HepG2 (cell line): ENCODE results near the gene KAZN. TPM values are rescaled to one million over a fixed set of nuclear protein-coding genes. Genes with fewer than 3 reads are reported as not detected.

ENCODE experiments used
- BRCA1 ChIP-seq: sonication (generic); formaldehyde crosslinking; IDR thresholded peaks from 2 replicates; pipeline ENCODE4 v1.4.0; 2020; ENCODE audit warnings: missing genetic modification reagents
- CBX2 ChIP-seq, 2 experiments: fragments of 200-600 bp in 1 of 2; sonication (generic); formaldehyde crosslinking in 1 of 2; IDR thresholded peaks; 2 replicates each; pipeline versions ENCODE4 v1.7.0 to v1.8.1; 2018 to 2022; ENCODE audit warnings: low read depth in 2 of 2, low read length in 1 of 2, mild to moderate bottlenecking in 1 of 2, missing genetic modification reagents in 1 of 2
- DMAP1 ChIP-seq: IDR thresholded peaks from 2 replicates; pipeline ENCODE4 v1.6.1; 2016
- FLYWCH1 ChIP-seq: sonication (generic); formaldehyde crosslinking; IDR thresholded peaks from 2 replicates; pipeline ENCODE4 v1.8.1; 2023; ENCODE audit warnings: mild to moderate bottlenecking, missing genetic modification reagents
- GTF3A ChIP-seq: sonication (generic); formaldehyde crosslinking; conservative IDR thresholded peaks from 2 replicates; pipeline ENCODE4 v1.4.0; 2020; ENCODE audit warnings: mild to moderate bottlenecking, missing genetic modification reagents
- HDAC2 ChIP-seq: sonication (generic); formaldehyde crosslinking; IDR thresholded peaks from 2 replicates; pipeline ENCODE4 v1.4.0; 2020; ENCODE audit warnings: missing genetic modification reagents
- HDAC6 ChIP-seq: fragments of 200-600 bp; sonication (generic); IDR thresholded peaks from 2 replicates; pipeline ENCODE4 v1.7.0; 2017; ENCODE audit warnings: mild to moderate bottlenecking, antibody characterized with exemption, low read length, low read depth
- HHEX ChIP-seq: IDR thresholded peaks from 2 replicates; pipeline ENCODE4 v1.6.1; 2016; ENCODE audit warnings: control low read depth
- HMGXB4 ChIP-seq, 2 experiments: sonication (generic) in 1 of 2; formaldehyde crosslinking in 1 of 2; IDR thresholded peaks; 2 replicates each; pipeline versions ENCODE4 v1.4.0 to v1.6.1; 2018 to 2020; ENCODE audit warnings: missing genetic modification reagents in 2 of 2, borderline replicate concordance in 1 of 2, low read depth in 1 of 2, mild to moderate bottlenecking in 1 of 2, missing biosample characterization in 1 of 2
- JDP2 ChIP-seq: sonication (generic); formaldehyde crosslinking; IDR thresholded peaks from 2 replicates; pipeline ENCODE4 v1.8.1; 2022; ENCODE audit warnings: missing genetic modification reagents, borderline replicate concordance
- KDM3A ChIP-seq: IDR thresholded peaks from 2 replicates; pipeline ENCODE4 v1.6.1; 2018; ENCODE audit warnings: low read depth, missing compliant biosample characterization
- KLF11 ChIP-seq: IDR thresholded peaks from 2 replicates; pipeline ENCODE4 v1.6.1; 2016; ENCODE audit warnings: missing compliant biosample characterization
- KLF15 ChIP-seq: sonication (generic); formaldehyde crosslinking; IDR thresholded peaks from 2 replicates; pipeline ENCODE4 v1.8.1; 2023; ENCODE audit warnings: borderline replicate concordance, mild to moderate bottlenecking, inconsistent platforms, missing genetic modification reagents, mixed read lengths
- MEIS2 ChIP-seq: sonication (generic); formaldehyde crosslinking; IDR thresholded peaks from 2 replicates; pipeline ENCODE4 v1.9.0; 2021; ENCODE audit warnings: mild to moderate bottlenecking, missing genetic modification reagents
- MYC ChIP-seq: sonication (generic); formaldehyde crosslinking; IDR thresholded peaks from 2 replicates; pipeline ENCODE4 v1.9.0; 2021; ENCODE audit warnings: missing genetic modification reagents, borderline replicate concordance
- NBN ChIP-seq: fragments of 450-650 bp; conservative IDR thresholded peaks from 2 replicates; pipeline ENCODE4 v1.6.1; 2017
- NFKBIZ ChIP-seq: IDR thresholded peaks from 2 replicates; pipeline ENCODE4 v1.6.1; 2018; ENCODE audit warnings: missing genetic modification reagents, missing compliant biosample characterization
- NRL ChIP-seq: sonication (generic); formaldehyde crosslinking; IDR thresholded peaks from 2 replicates; pipeline ENCODE4 v1.5.0; 2020; ENCODE audit warnings: missing genetic modification reagents, mild to moderate bottlenecking, moderate library complexity, borderline replicate concordance
- TAF15 ChIP-seq: fragments of 200-400 bp; formaldehyde crosslinking; IDR thresholded peaks from one replicate; pipeline ENCODE4 v1.6.1; 2018; ENCODE audit warnings: mild to moderate bottlenecking, low read depth, low read length; ENCODE audit not compliant: poor library complexity, severe bottlenecking
- ZBTB46 ChIP-seq: sonication (generic); formaldehyde crosslinking; IDR thresholded peaks from 2 replicates; pipeline ENCODE4 v1.4.0; 2020; ENCODE audit warnings: mild to moderate bottlenecking, missing genetic modification reagents, borderline replicate concordance
- ZFP36L1 ChIP-seq: sonication (generic); formaldehyde crosslinking; IDR thresholded peaks from 2 replicates; pipeline ENCODE4 v1.8.0; 2022; ENCODE audit warnings: mild to moderate bottlenecking, missing genetic modification reagents, moderate library complexity
- ZFP37 ChIP-seq: sonication (generic); formaldehyde crosslinking; IDR thresholded peaks from 2 replicates; pipeline ENCODE4 v1.4.0; 2020; ENCODE audit warnings: missing genetic modification reagents, borderline replicate concordance
- ZKSCAN8 ChIP-seq: IDR thresholded peaks from 2 replicates; pipeline ENCODE4 v1.6.1; 2016; ENCODE audit warnings: borderline replicate concordance, missing genetic modification reagents, missing compliant biosample characterization
- ZNF138 ChIP-seq: sonication (generic); formaldehyde crosslinking; IDR thresholded peaks from 2 replicates; pipeline ENCODE4 v1.5.0; 2020; ENCODE audit warnings: mild to moderate bottlenecking, low read depth, missing genetic modification reagents
- ZNF253 ChIP-seq: sonication (generic); formaldehyde crosslinking; IDR thresholded peaks from 2 replicates; pipeline ENCODE4 v1.8.0; 2022; ENCODE audit warnings: mild to moderate bottlenecking, missing genetic modification reagents, borderline replicate concordance
- ZNF496 ChIP-seq: sonication (generic); formaldehyde crosslinking; IDR thresholded peaks from 2 replicates; pipeline ENCODE4 v1.8.1; 2023; ENCODE audit warnings: mild to moderate bottlenecking, moderate library complexity, missing genetic modification reagents; ENCODE audit not compliant: insufficient replicate concordance
- ZNF556 ChIP-seq: sonication (generic); formaldehyde crosslinking; IDR thresholded peaks from 2 replicates; pipeline ENCODE4 v1.4.0; 2020; ENCODE audit warnings: mild to moderate bottlenecking, missing genetic modification reagents, borderline replicate concordance
- ZNF580 ChIP-seq: IDR thresholded peaks from 2 replicates; pipeline ENCODE4 v1.6.1; 2016; ENCODE audit warnings: low read depth, borderline replicate concordance
- ZNF652 ChIP-seq: IDR thresholded peaks from 2 replicates; pipeline ENCODE4 v1.6.1; 2016; ENCODE audit warnings: low read depth, borderline replicate concordance
- ZNF792 ChIP-seq: IDR thresholded peaks from 2 replicates; pipeline ENCODE4 v1.6.1; 2016
- polyA plus RNA-seq, 8 experiments: library from polyadenylated mRNA; depleted of rRNA in 3 of 8; stranded (reverse) in 7 of 8; unstranded in 1 of 8; fragments of >200 nt; fragmentation: Illumina TruSeq in 4 of 8; extraction: Trizol in 4 of 8; gene quantifications; 2 replicates each; pipeline versions ENCODE4 v1.2.1 to v1.2.3, GENCODE V29; 2011 to 2016; ENCODE audit warnings: low read depth in 4 of 8, missing spikeins in 1 of 8, mixed read lengths in 1 of 8; ENCODE audit not compliant: insufficient read depth in 1 of 8
- total RNA-seq, 5 experiments: library from RNA; depleted of rRNA; stranded (reverse); fragments of >200 nt; fragmentation: Illumina TruSeq; extraction: Trizol; gene quantifications; 2 replicates each; pipeline ENCODE4 v1.2.3, GENCODE V29; 2016; ENCODE audit warnings: low read depth in 1 of 5

Gene KAZN
- total and polyA plus RNA-seq, 2 of the 13 experiments (the other 11 are each of a cell fraction or from before 2014, with no cell fraction given): 10.4 to 13.5 TPM

GRCh38 chr1:15145327-15145726 lies 546.8 kb downstream of the KAZN start (continued):
- no peak for TF ChIP-seq CBX2 (IDR thresholded peaks at IDR 0.05; ENCODE audit: low read depth, low read length)
- no peak for TF ChIP-seq CBX2 (CRISPR knock-in tag; IDR thresholded peaks at IDR 0.05; ENCODE audit: low read depth)
- TF ChIP-seq KLF11: no peak
- no peak for TF ChIP-seq KLF15 (CRISPR knock-in tag)
- no peak for TF ChIP-seq FLYWCH1 (CRISPR knock-in tag)
- TF ChIP-seq DMAP1 (CRISPR knock-in tag): no peak
- no peak for TF ChIP-seq ZNF652 (CRISPR knock-in tag)
- TF ChIP-seq ZFP36L1: no peak
- TF ChIP-seq NRL (CRISPR knock-in tag): no peak
- TF ChIP-seq ZNF556: no peak; the same call in 1 of the 2 replicates
- TF ChIP-seq ZNF253: no peak
- no peak for TF ChIP-seq MYC (CRISPR knock-in tag)
- peak in 1 of 2 experiments; percentile 30; a peak in 1 of 4 replicates for TF ChIP-seq HMGXB4 (CRISPR knock-in tag; IDR thresholded peaks at IDR 0.05; ENCODE audit: borderline replicate concordance in 1 of 2, low read depth in 1 of 2)
- no peak for TF ChIP-seq GTF3A
- TF ChIP-seq HHEX (CRISPR knock-in tag): no peak
- TF ChIP-seq BRCA1 (CRISPR knock-in tag): no peak
- TF ChIP-seq ZNF496 (CRISPR knock-in tag): no peak
- peak; percentile 24; the same call in 1 of the 2 replicates for TF ChIP-seq JDP2 (CRISPR knock-in tag)
- TF ChIP-seq MEIS2: 0 out of 2 replicates have a peak, but pooled peaks have one; percentile 47
- peak; percentile 96 for TF ChIP-seq HDAC2 (CRISPR knock-in tag)
- TF ChIP-seq ZNF792 (CRISPR knock-in tag): peak; percentile 62; the same call in 1 of the 2 replicates
- TF ChIP-seq ZKSCAN8 (CRISPR knock-in tag): peak; percentile 82; the same call in 1 of the 2 replicates
- TF ChIP-seq NBN: no peak
- TF ChIP-seq ZNF580 (CRISPR knock-in tag): 0 out of 2 replicates have a peak, but pooled peaks have one; percentile 46
- no peak for TF ChIP-seq HDAC6
- no peak for TF ChIP-seq ZFP37 (CRISPR knock-in tag)
- TF ChIP-seq KDM3A: no peak
- no peak for TF ChIP-seq TAF15
- TF ChIP-seq NFKBIZ (CRISPR knock-in tag): 0 out of 2 replicates have a peak, but pooled peaks have one; percentile 31
- TF ChIP-seq ZBTB46 (CRISPR knock-in tag): no peak
- TF ChIP-seq ZNF138 (CRISPR knock-in tag): no peak
